Measurements from ENCODE around the gene BFSP1.

The BFSP1 gene

GRCh38 chr20:17565169-17565845 is 34.1 kb upstream of the BFSP1 start:
- H3K4me1 Mint-ChIP-seq (ENCODE audit: low read depth), result peaks cover 16% of the 10 kb centered on the region
- no peaks in the 10 kb centered on the region for H3K9me3 Mint-ChIP-seq
- H3K4me3 Mint-ChIP-seq, result no peak overlapping the region
- DNase-seq, result no peak
- H3K27ac Mint-ChIP-seq, result no peak overlapping the region
- H3K36me3 Mint-ChIP-seq (ENCODE audit: low read depth), result peaks cover 2% of the 10 kb centered on the region
- H3K27me3 Mint-ChIP-seq, result peaks cover 17% of the 10 kb centered on the region

DNA sequence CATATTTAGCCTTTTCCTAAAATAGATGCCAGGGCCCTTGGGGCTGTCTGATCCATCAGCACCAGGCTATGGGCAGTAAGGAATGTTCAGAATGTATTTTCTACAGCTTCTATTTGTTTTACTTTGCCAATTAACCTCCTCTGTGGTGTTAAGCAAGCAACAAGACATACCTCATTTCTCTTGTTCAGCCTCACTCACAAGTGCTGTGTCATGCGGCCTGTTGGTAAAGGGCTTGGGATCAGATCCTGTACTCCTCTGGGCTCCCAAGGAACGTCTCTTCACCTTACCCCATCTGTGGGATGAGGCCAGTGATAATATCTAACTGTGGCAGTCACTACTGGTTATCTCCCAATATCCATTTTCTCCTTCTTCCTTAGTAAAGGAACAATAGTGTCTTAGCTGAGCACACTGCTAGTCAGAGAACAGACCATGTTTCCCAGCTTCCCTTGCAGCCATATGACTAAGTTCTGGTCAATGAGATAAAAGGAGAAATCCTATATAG is 31.7 kb upstream of the BFSP1 start:
- no peak for DNase-seq
- H3K4me1 Mint-ChIP-seq (ENCODE audit: low read depth), result peaks cover 37% of the 10 kb centered on the region
- H3K9me3 Mint-ChIP-seq, result no peaks in the 10 kb centered on the region
- H3K27me3 Mint-ChIP-seq, result peaks cover 9% of the 10 kb centered on the region
- no peaks in the 10 kb centered on the region for H3K36me3 Mint-ChIP-seq (ENCODE audit: low read depth)
- H3K4me3 Mint-ChIP-seq, result no peak overlapping the region
- no peak overlapping the region for H3K27ac Mint-ChIP-seq

- Mint-ChIP-seq H3K4me3 (peak overlapping the region; percentile 26), H3K27me3 (peaks cover 8% of the 10 kb centered on the region), H3K9me3 (no peaks in the 10 kb centered on the region), H3K27ac (peak overlapping the region; percentile 88), H3K4me1 (ENCODE audit: low read depth) (peaks cover 42% of the 10 kb centered on the region), H3K36me3 (ENCODE audit: low read depth) (no peaks in the 10 kb centered on the region)
- DNase-seq, result peak; percentile 47
Measured at GRCh38 chr20:17560344-17561074, 29.3 kb upstream of the BFSP1 start.

- peaks cover 42% of the 10 kb centered on the region for H3K4me1 Mint-ChIP-seq (ENCODE audit: low read depth)
- H3K4me3 Mint-ChIP-seq, result no peak overlapping the region
- H3K36me3 Mint-ChIP-seq (ENCODE audit: low read depth), result no peaks in the 10 kb centered on the region
- no peak for DNase-seq
- H3K27me3 Mint-ChIP-seq, result no peaks in the 10 kb centered on the region
- H3K9me3 Mint-ChIP-seq, result no peaks in the 10 kb centered on the region
- peak overlapping the region; percentile 96 for H3K27ac Mint-ChIP-seq
Measured at GRCh38 chr20:17559338-17559737, 28.2 kb upstream of the BFSP1 start.

- Mint-ChIP-seq H3K4me1 (ENCODE audit: low read depth) (peaks cover 42% of the 10 kb centered on the region), H3K27ac (peak overlapping the region; percentile 96), H3K36me3 (ENCODE audit: low read depth) (no peaks in the 10 kb centered on the region), H3K9me3 (no peaks in the 10 kb centered on the region), H3K27me3 (no peaks in the 10 kb centered on the region), H3K4me3 (peak overlapping the region; percentile 63)
- no peak for DNase-seq
Measured at GRCh38 chr20:17558941-17559304, 27.7 kb upstream of the BFSP1 start.

DNA sequence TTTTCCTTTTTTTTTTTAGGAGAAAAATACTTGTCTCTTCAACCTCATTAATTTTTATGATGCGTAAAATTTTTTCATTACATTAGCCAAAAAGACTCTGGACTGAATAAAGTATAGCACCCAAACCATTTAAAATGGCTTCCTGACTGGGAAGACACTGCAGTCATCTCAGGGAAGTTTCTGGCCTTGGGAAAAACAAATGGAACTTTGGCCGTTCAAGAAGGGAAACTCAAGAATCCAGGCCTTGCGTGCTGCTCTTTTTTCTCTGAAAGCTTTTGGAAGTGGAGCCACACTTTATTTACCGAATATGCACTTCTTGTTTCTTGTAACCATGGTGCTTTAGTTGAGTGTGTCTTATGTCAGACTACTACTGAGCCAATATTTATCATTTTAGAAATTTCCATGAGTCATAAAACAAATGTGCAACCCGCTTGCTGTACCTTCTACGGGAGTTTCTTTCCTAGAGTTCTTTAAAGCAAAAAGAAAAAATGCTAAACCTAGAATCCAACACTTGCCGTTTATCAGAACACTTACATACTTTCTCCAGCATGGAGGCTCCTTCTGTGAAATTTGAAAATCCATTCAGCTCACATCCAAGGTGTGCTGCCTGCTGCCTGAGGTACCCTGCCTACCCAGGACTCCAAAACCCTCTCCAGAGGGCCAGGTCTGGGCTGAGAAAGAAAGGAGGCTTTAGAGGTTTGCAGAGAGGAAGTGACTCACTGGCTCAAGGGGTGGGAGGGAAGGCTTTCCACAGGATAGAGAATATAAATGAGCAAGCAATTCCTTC is 27.2 kb upstream of the BFSP1 start:
- Mint-ChIP-seq H3K27ac (peak overlapping the region; percentile 96), H3K9me3 (no peaks in the 10 kb centered on the region), H3K4me1 (ENCODE audit: low read depth) (peaks cover 42% of the 10 kb centered on the region), H3K27me3 (no peaks in the 10 kb centered on the region), H3K4me3 (peak overlapping the region; percentile 63), H3K36me3 (ENCODE audit: low read depth) (no peaks in the 10 kb centered on the region)
- DNase-seq, result no peak

DNA sequence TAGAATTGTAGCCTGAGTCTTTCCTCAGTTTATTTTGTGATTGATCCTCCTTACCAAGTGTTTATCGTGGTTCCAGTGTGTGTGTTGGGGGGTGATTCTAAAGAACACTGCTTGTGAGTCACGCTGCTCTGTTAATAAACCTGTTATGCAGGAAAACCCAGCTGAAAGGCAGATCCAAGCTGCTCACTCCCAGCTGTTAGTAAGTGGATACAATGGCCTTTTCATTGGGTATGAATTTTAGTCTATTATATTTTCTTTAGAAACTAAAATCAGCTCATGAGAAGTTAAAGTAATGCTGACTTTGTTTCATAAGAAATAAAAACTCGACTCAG is 26.5 kb upstream of the BFSP1 start:
- H3K9me3 Mint-ChIP-seq, result no peaks in the 10 kb centered on the region
- peaks cover 42% of the 10 kb centered on the region for H3K4me1 Mint-ChIP-seq (ENCODE audit: low read depth)
- no peak for DNase-seq
- H3K36me3 Mint-ChIP-seq (ENCODE audit: low read depth), result no peaks in the 10 kb centered on the region
- H3K4me3 Mint-ChIP-seq, result no peak overlapping the region
- no peak overlapping the region for H3K27ac Mint-ChIP-seq
- no peaks in the 10 kb centered on the region for H3K27me3 Mint-ChIP-seq

GRCh38 chr20:17556837-17557674 is 25.9 kb upstream of the BFSP1 start:
- Mint-ChIP-seq H3K27ac (no peak overlapping the region), H3K27me3 (no peaks in the 10 kb centered on the region), H3K36me3 (ENCODE audit: low read depth) (no peaks in the 10 kb centered on the region), H3K9me3 (no peaks in the 10 kb centered on the region), H3K4me3 (no peak overlapping the region), H3K4me1 (ENCODE audit: low read depth) (peaks cover 42% of the 10 kb centered on the region)
- DNase-seq, result no peak

DNA sequence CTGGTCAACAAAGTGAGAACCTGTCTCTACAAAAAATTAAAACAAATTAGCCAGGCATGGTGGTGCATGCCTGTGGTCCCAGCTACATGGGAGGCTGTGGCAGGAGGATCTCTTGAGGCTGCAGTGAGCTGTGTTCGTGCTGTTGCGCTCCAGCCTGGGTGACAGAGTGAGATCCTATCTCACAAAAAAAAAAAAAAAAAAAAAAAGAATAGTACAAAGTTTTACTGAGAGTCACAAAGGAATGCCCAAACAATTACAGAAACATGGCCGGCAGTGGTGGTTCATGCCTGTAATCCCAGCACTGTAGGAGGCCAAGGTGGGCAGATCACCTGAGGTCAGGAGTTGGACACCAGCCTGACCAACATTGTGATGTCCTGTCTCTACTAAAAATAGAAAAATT is 23.9 kb upstream of the BFSP1 start:
- Mint-ChIP-seq H3K27ac (no peak overlapping the region), H3K9me3 (no peaks in the 10 kb centered on the region), H3K4me1 (ENCODE audit: low read depth) (peaks cover 28% of the 10 kb centered on the region), H3K36me3 (ENCODE audit: low read depth) (no peaks in the 10 kb centered on the region), H3K4me3 (no peak overlapping the region), H3K27me3 (no peaks in the 10 kb centered on the region)
- no peak for DNase-seq

DNA sequence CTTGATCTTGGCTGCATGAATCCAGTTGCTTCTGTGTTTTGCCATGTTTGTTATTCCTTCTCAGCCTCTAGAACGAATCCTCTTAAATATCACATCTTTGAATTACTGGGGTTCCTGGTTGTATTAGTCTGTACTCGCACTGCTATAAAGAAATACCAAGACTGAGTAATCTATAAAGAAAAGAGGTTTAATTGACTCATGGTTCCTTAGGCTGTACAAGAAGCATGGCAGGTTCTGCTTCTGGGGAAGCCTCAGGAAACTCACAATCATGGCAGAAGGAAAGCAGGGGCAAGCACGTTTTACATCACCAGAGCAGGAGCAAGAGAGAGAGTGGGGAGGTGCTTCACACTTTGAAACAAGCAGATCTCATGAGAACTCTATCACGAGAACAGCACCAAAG is 18.0 kb upstream of the BFSP1 start:
- no peaks in the 10 kb centered on the region for H3K9me3 Mint-ChIP-seq
- no peak overlapping the region for H3K27ac Mint-ChIP-seq
- no peaks in the 10 kb centered on the region for H3K4me1 Mint-ChIP-seq (ENCODE audit: low read depth)
- H3K36me3 Mint-ChIP-seq (ENCODE audit: low read depth), result no peaks in the 10 kb centered on the region
- no peak overlapping the region for H3K4me3 Mint-ChIP-seq
- peaks cover 11% of the 10 kb centered on the region for H3K27me3 Mint-ChIP-seq
- no peak for DNase-seq

- H3K27me3 Mint-ChIP-seq, result peaks cover 23% of the 10 kb centered on the region
- H3K4me1 Mint-ChIP-seq (ENCODE audit: low read depth), result no peaks in the 10 kb centered on the region
Measured at GRCh38 chr20:17545127-17545526, 13.9 kb upstream of the BFSP1 start.

DNA sequence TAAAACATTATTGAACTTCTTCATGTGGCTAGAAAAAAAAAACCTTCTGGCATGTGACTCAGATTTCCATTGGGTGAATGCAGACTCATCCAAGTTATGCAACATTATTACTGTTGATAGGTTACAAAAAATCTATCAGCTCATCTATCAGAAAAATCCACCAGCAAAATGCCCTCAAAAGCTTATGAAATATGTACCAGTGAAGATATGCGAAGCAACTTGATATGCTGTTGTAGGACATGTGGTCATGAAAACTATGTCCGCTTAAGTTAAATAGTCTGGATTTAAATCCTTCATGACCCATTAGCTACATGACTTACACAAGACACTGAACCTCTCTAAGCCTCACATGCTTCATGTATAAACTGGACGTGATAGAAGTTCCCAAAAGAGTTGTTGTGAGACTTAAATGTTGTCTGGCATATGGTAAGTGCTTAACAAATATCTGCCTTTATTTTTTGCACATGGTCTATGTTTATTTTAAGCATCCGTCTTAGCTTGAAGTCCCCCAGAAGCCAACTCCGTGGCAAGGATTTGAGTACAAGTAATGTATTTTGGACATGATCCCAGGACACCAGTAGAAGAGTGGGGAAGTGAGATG is 12.5 kb upstream of the BFSP1 start:
- H3K4me3 Mint-ChIP-seq, result no peak overlapping the region
- H3K4me1 Mint-ChIP-seq (ENCODE audit: low read depth), result peaks cover 2% of the 10 kb centered on the region
- H3K27me3 Mint-ChIP-seq, result peaks cover 19% of the 10 kb centered on the region
- no peak for DNase-seq
- H3K27ac Mint-ChIP-seq, result no peak overlapping the region
- H3K36me3 Mint-ChIP-seq (ENCODE audit: low read depth), result no peaks in the 10 kb centered on the region
- no peaks in the 10 kb centered on the region for H3K9me3 Mint-ChIP-seq

More at GRCh38 chr20:17545127-17545526, 13.9 kb upstream of the BFSP1 start:
- Mint-ChIP-seq H3K4me3 (no peak overlapping the region), H3K27ac (no peak overlapping the region), H3K9me3 (no peaks in the 10 kb centered on the region), H3K36me3 (ENCODE audit: low read depth) (no peaks in the 10 kb centered on the region)
- DNase-seq, result no peak

GRCh38 chr20:17542993-17543412 is 11.8 kb upstream of the BFSP1 start:
- H3K4me1 Mint-ChIP-seq (ENCODE audit: low read depth), result peaks cover 5% of the 10 kb centered on the region
- DNase-seq, result no peak
- H3K27ac Mint-ChIP-seq, result no peak overlapping the region
- H3K9me3 Mint-ChIP-seq, result no peaks in the 10 kb centered on the region
- no peaks in the 10 kb centered on the region for H3K36me3 Mint-ChIP-seq (ENCODE audit: low read depth)
- H3K27me3 Mint-ChIP-seq, result peaks cover 21% of the 10 kb centered on the region
- no peak overlapping the region for H3K4me3 Mint-ChIP-seq

- H3K9me3 Mint-ChIP-seq, result no peaks in the 10 kb centered on the region
- H3K4me1 Mint-ChIP-seq (ENCODE audit: low read depth), result peaks cover 5% of the 10 kb centered on the region
- no peak overlapping the region for H3K27ac Mint-ChIP-seq
- H3K36me3 Mint-ChIP-seq (ENCODE audit: low read depth), result no peaks in the 10 kb centered on the region
- H3K27me3 Mint-ChIP-seq, result peaks cover 25% of the 10 kb centered on the region
- H3K4me3 Mint-ChIP-seq, result no peak overlapping the region
- DNase-seq, result no peak
Measured at GRCh38 chr20:17542481-17542880, 11.3 kb upstream of the BFSP1 start.
